HepG2 (cell line): Measurements from ENCODE around the gene CHID1. TPM values are rescaled to one million over a fixed set of nuclear protein-coding genes. Genes with fewer than 3 reads are reported as not detected.

Experiments used
- BHLHE40 ChIP-seq: IDR thresholded peaks from 2 replicates; pipeline ENCODE4 v1.6.1; 2011; ENCODE audit warnings: low read length, improper control_type of control experiment
- DZIP1 ChIP-seq: sonication (generic); formaldehyde crosslinking; IDR thresholded peaks from 2 replicates; pipeline ENCODE4 v1.5.0; 2020; ENCODE audit warnings: mild to moderate bottlenecking, missing genetic modification reagents
- ETV5 ChIP-seq: IDR thresholded peaks from 2 replicates; pipeline ENCODE4 v1.6.1; 2018; ENCODE audit warnings: missing biosample characterization, missing genetic modification reagents, inconsistent platforms, borderline replicate concordance
- HINFP ChIP-seq: sonication (generic); formaldehyde crosslinking; IDR thresholded peaks from 2 replicates; pipeline ENCODE4 v1.4.0; 2020; ENCODE audit warnings: low read depth, mild to moderate bottlenecking, missing genetic modification reagents
- HIVEP1 ChIP-seq: sonication (generic); formaldehyde crosslinking; IDR thresholded peaks from 2 replicates; pipeline ENCODE4 v1.4.0; 2020; ENCODE audit warnings: mild to moderate bottlenecking, missing genetic modification reagents
- HMGXB4 ChIP-seq, 2 experiments: sonication (generic) in 1 of 2; formaldehyde crosslinking in 1 of 2; IDR thresholded peaks; 2 replicates each; pipeline versions ENCODE4 v1.4.0 to v1.6.1; 2018 to 2020; ENCODE audit warnings: missing genetic modification reagents in 2 of 2, borderline replicate concordance in 1 of 2, low read depth in 1 of 2, mild to moderate bottlenecking in 1 of 2, missing biosample characterization in 1 of 2
- HNRNPH1 ChIP-seq: fragments of 200-400 bp; formaldehyde crosslinking; optimal IDR thresholded peaks from 2 replicates; pipeline ENCODE3; 2017; ENCODE audit warnings: mild to moderate bottlenecking, low read depth, low read length
- IKZF1 ChIP-seq: fragments of 450-650 bp; IDR thresholded peaks from 2 replicates; pipeline ENCODE4 v1.7.1; 2016
- IKZF5 ChIP-seq: IDR thresholded peaks from 2 replicates; pipeline ENCODE4 v1.6.1; 2018; ENCODE audit warnings: missing genetic modification reagents, mild to moderate bottlenecking, missing compliant biosample characterization
- ISX ChIP-seq: sonication (generic); formaldehyde crosslinking; conservative IDR thresholded peaks from 2 replicates; pipeline ENCODE4 v1.5.0; 2020; ENCODE audit warnings: missing genetic modification reagents
- JARID2 ChIP-seq: sonication (generic); formaldehyde crosslinking; IDR thresholded peaks from 2 replicates; pipeline ENCODE4 v1.8.1; 2023; ENCODE audit warnings: missing genetic modification reagents, inconsistent platforms; ENCODE audit not compliant: insufficient replicate concordance
- KDM2A ChIP-seq: sonication (generic); formaldehyde crosslinking; IDR thresholded peaks from 2 replicates; pipeline ENCODE4 v1.4.0; 2020; ENCODE audit warnings: low read depth, missing genetic modification reagents, borderline replicate concordance
- POLR2G ChIP-seq: fragments of 200-400 bp; formaldehyde crosslinking; IDR thresholded peaks from 2 replicates; pipeline ENCODE4 v1.6.1; 2018; ENCODE audit warnings: mild to moderate bottlenecking, low read depth, low read length, moderate library complexity
- PRMT3 ChIP-seq: sonication (generic); formaldehyde crosslinking; IDR thresholded peaks from 2 replicates; pipeline ENCODE4 v1.8.1; 2022; ENCODE audit warnings: low read depth, mild to moderate bottlenecking, moderate library complexity, missing genetic modification reagents, borderline replicate concordance
- SPEN ChIP-seq: sonication (generic); formaldehyde crosslinking; IDR thresholded peaks from 2 replicates; pipeline ENCODE4 v1.5.1; 2020; ENCODE audit warnings: low read depth, mild to moderate bottlenecking, missing genetic modification reagents
- TSC22D2 ChIP-seq: sonication (generic); formaldehyde crosslinking; IDR thresholded peaks from 2 replicates; pipeline ENCODE4 v1.5.1; 2020; ENCODE audit warnings: missing genetic modification reagents, mild to moderate bottlenecking, borderline replicate concordance
- ZBTB7A ChIP-seq: sonication (generic); formaldehyde crosslinking; IDR thresholded peaks from 2 replicates; pipeline ENCODE4 v1.8.0; 2022; ENCODE audit warnings: mild to moderate bottlenecking, missing genetic modification reagents
- ZC3H4 ChIP-seq: sonication (generic); formaldehyde crosslinking; IDR thresholded peaks from 2 replicates; pipeline ENCODE4 v1.4.0; 2020; ENCODE audit warnings: missing genetic modification reagents, borderline replicate concordance
- ZIK1 ChIP-seq: sonication (generic); formaldehyde crosslinking; IDR thresholded peaks from 2 replicates; pipeline ENCODE4 v1.5.0; 2020; ENCODE audit warnings: mild to moderate bottlenecking, low read depth, missing genetic modification reagents, borderline replicate concordance
- ZNF543 ChIP-seq: sonication (generic); formaldehyde crosslinking; IDR thresholded peaks from 2 replicates; pipeline ENCODE4 v1.4.0; 2020; ENCODE audit warnings: mild to moderate bottlenecking, missing genetic modification reagents
- ZNF576 ChIP-seq: sonication (generic); formaldehyde crosslinking; IDR thresholded peaks from 2 replicates; pipeline ENCODE4 v1.4.0; 2020; ENCODE audit warnings: mild to moderate bottlenecking, missing genetic modification reagents
- ZNF749 ChIP-seq: sonication (generic); formaldehyde crosslinking; IDR thresholded peaks from 2 replicates; pipeline ENCODE4 v1.8.0; 2022; ENCODE audit warnings: mild to moderate bottlenecking, missing genetic modification reagents, moderate library complexity, borderline replicate concordance
- polyA plus RNA-seq, 8 experiments: library from polyadenylated mRNA; depleted of rRNA in 3 of 8; stranded (reverse) in 7 of 8; unstranded in 1 of 8; fragments of >200 nt; fragmentation: Illumina TruSeq in 4 of 8; extraction: Trizol in 4 of 8; gene quantifications; 2 replicates each; pipeline versions ENCODE4 v1.2.1 to v1.2.3, GENCODE V29; 2011 to 2016; ENCODE audit warnings: low read depth in 4 of 8, missing spikeins in 1 of 8, mixed read lengths in 1 of 8; ENCODE audit not compliant: insufficient read depth in 1 of 8
- total RNA-seq, 5 experiments: library from RNA; depleted of rRNA; stranded (reverse); fragments of >200 nt; fragmentation: Illumina TruSeq; extraction: Trizol; gene quantifications; 2 replicates each; pipeline ENCODE4 v1.2.3, GENCODE V29; 2016; ENCODE audit warnings: low read depth in 1 of 5

The CHID1 gene
- total and polyA plus RNA-seq, 2 of the 13 experiments (the other 11 are each of a cell fraction or from before 2014, with no cell fraction given), result 65.1 to 93.6 TPM

GRCh38 chr11:842370-843002 lies 68.1 kb downstream of the CHID1 start, which contains the start of the genes POLR2L and TSPAN4 (continued):
- TF ChIP-seq ZNF576 (CRISPR knock-in tag) (no peak), ISX (CRISPR knock-in tag) (no peak), ETV5 (CRISPR knock-in tag) (no peak), TSC22D2 (CRISPR knock-in tag) (no peak), HNRNPH1 (no peak), DZIP1 (CRISPR knock-in tag) (no peak), POLR2G (peak; percentile 98), SPEN (CRISPR knock-in tag) (peak; percentile 67), JARID2 (CRISPR knock-in tag) (no peak), ZBTB7A (no peak; the same call in 1 of the 2 replicates), HINFP (0 out of 2 replicates have a peak, but pooled peaks have one; percentile 10), PRMT3 (peak; percentile 97), IKZF1 (no peak), ZNF543 (CRISPR knock-in tag) (no peak; the same call in 1 of the 2 replicates), ZC3H4 (no peak), IKZF5 (peak; percentile 54; the same call in 1 of the 2 replicates), BHLHE40 (peak; percentile 92), HIVEP1 (CRISPR knock-in tag) (no peak), HMGXB4 (CRISPR knock-in tag; IDR thresholded peaks at IDR 0.05; ENCODE audit: borderline replicate concordance in 1 of 2, low read depth in 1 of 2) (peak; percentile 53 to 67), ZNF749 (no peak), KDM2A (CRISPR knock-in tag) (peak; percentile 89), ZIK1 (CRISPR knock-in tag) (no peak)
